HepG2 (cell line): ENCODE data around the gene OR6S1. TPM values are rescaled to one million over a fixed set of nuclear protein-coding genes. Genes with fewer than 3 reads are reported as not detected.
A peak's percentile ranks its signal among the peaks of the same experiment; 100 is the strongest.

Experiments
- ATRX ChIP-seq: sonication (generic); formaldehyde crosslinking; IDR thresholded peaks from 2 replicates; pipeline ENCODE4 v1.4.0; 2020; ENCODE audit warnings: missing genetic modification reagents, borderline replicate concordance
- EP300 ChIP-seq, 3 experiments: sonication (generic) in 1 of 3; formaldehyde crosslinking in 1 of 3; IDR thresholded peaks; 2 replicates each; pipeline versions ENCODE4 v1.5.1 to v1.6.1; 2011 to 2020; ENCODE audit warnings: low read depth in 2 of 3, low read length in 2 of 3, borderline replicate concordance in 1 of 3, improper control_type of control experiment in 1 of 3, mild to moderate bottlenecking in 1 of 3, missing genetic modification reagents in 1 of 3, moderate library complexity in 1 of 3
- FLYWCH1 ChIP-seq: sonication (generic); formaldehyde crosslinking; IDR thresholded peaks from 2 replicates; pipeline ENCODE4 v1.8.1; 2023; ENCODE audit warnings: mild to moderate bottlenecking, missing genetic modification reagents
- MXI1 ChIP-seq: IDR thresholded peaks from 3 replicates; pipeline ENCODE4 v1.6.1; 2012; ENCODE audit warnings: low read depth, low read length, inconsistent platforms, borderline replicate concordance
- NKX3-1 ChIP-seq: sonication (generic); formaldehyde crosslinking; IDR thresholded peaks from 2 replicates; pipeline ENCODE4 v1.5.0; 2020; ENCODE audit warnings: missing genetic modification reagents
- SNAPC4 ChIP-seq: sonication (generic); formaldehyde crosslinking; IDR thresholded peaks from 2 replicates; pipeline ENCODE4 v1.4.0; 2020; ENCODE audit warnings: mild to moderate bottlenecking, missing genetic modification reagents
- ZHX2 ChIP-seq, 2 experiments: sonication (generic) in 1 of 2; formaldehyde crosslinking in 1 of 2; IDR thresholded peaks; 2 replicates each; pipeline versions ENCODE4 v1.6.1 to v1.9.0; 2014 to 2022; ENCODE audit warnings: antibody characterized with exemption in 1 of 2, borderline replicate concordance in 1 of 2, inconsistent platforms in 1 of 2, low read depth in 1 of 2, missing genetic modification reagents in 1 of 2
- ZNF547 ChIP-seq: sonication (generic); formaldehyde crosslinking; IDR thresholded peaks from 2 replicates; pipeline ENCODE4 v1.5.1; 2020; ENCODE audit warnings: mild to moderate bottlenecking, missing genetic modification reagents
- ZNF678 ChIP-seq: sonication (generic); formaldehyde crosslinking; IDR thresholded peaks from 2 replicates; pipeline ENCODE4 v1.4.0; 2020; ENCODE audit warnings: mild to moderate bottlenecking, missing genetic modification reagents
- ZSCAN22 ChIP-seq: sonication (generic); formaldehyde crosslinking; IDR thresholded peaks from 2 replicates; pipeline ENCODE4 v1.4.0; 2020; ENCODE audit warnings: mild to moderate bottlenecking, missing genetic modification reagents
- polyA plus RNA-seq, 8 experiments: library from polyadenylated mRNA; depleted of rRNA in 3 of 8; stranded (reverse) in 7 of 8; unstranded in 1 of 8; fragments of >200 nt; fragmentation: Illumina TruSeq in 4 of 8; extraction: Trizol in 4 of 8; gene quantifications; 2 replicates each; pipeline versions ENCODE4 v1.2.1 to v1.2.3, GENCODE V29; 2011 to 2016; ENCODE audit warnings: low read depth in 4 of 8, missing spikeins in 1 of 8, mixed read lengths in 1 of 8; ENCODE audit not compliant: insufficient read depth in 1 of 8
- total RNA-seq, 5 experiments: library from RNA; depleted of rRNA; stranded (reverse); fragments of >200 nt; fragmentation: Illumina TruSeq; extraction: Trizol; gene quantifications; 2 replicates each; pipeline ENCODE4 v1.2.3, GENCODE V29; 2016; ENCODE audit warnings: low read depth in 1 of 5
- TF ChIP-seq, protein P1 (sequence below): sonication (generic); formaldehyde crosslinking; IDR thresholded peaks from 2 replicates; pipeline ENCODE4 v1.4.0; 2020; ENCODE audit warnings: missing genetic modification reagents
- TF ChIP-seq, protein P2 (sequence below): sonication (generic); formaldehyde crosslinking; IDR thresholded peaks from 2 replicates; pipeline ENCODE4 v1.5.0; 2020; ENCODE audit warnings: mild to moderate bottlenecking, missing genetic modification reagents

OR6S1 gene
- total and polyA plus RNA-seq, 2 of the 13 experiments (the other 11 are each of a cell fraction or from before 2014, with no cell fraction given), result 0.09 TPM; not detected in 1

GRCh38 chr14:20614038-20614840, 27.3 kb downstream of the OR6S1 start (continued):
- TF ChIP-seq ZSCAN22 (CRISPR knock-in tag) (0 out of 2 replicates have a peak, but pooled peaks have one; percentile 6), MXI1 (no peak), ATRX (CRISPR knock-in tag) (no peak), FLYWCH1 (CRISPR knock-in tag) (no peak), ZHX2 (IDR thresholded peaks at IDR 0.05; ENCODE audit: low read depth) (no peak), ZHX2 (CRISPR knock-in tag; IDR thresholded peaks at IDR 0.05; ENCODE audit: borderline replicate concordance) (no peak), EP300 (IDR thresholded peaks at IDR 0.05; ENCODE audit: low read depth in 2 of 2, low read length in 2 of 2) (no peak), EP300 (CRISPR knock-in tag; IDR thresholded peaks at IDR 0.05; ENCODE audit: borderline replicate concordance) (no peak), NKX3-1 (no peak; the same call in 1 of the 2 replicates), ZNF678 (CRISPR knock-in tag) (no peak), SNAPC4 (CRISPR knock-in tag) (no peak), ZNF547 (CRISPR knock-in tag) (no peak)
- TF ChIP-seq, protein P1, sequence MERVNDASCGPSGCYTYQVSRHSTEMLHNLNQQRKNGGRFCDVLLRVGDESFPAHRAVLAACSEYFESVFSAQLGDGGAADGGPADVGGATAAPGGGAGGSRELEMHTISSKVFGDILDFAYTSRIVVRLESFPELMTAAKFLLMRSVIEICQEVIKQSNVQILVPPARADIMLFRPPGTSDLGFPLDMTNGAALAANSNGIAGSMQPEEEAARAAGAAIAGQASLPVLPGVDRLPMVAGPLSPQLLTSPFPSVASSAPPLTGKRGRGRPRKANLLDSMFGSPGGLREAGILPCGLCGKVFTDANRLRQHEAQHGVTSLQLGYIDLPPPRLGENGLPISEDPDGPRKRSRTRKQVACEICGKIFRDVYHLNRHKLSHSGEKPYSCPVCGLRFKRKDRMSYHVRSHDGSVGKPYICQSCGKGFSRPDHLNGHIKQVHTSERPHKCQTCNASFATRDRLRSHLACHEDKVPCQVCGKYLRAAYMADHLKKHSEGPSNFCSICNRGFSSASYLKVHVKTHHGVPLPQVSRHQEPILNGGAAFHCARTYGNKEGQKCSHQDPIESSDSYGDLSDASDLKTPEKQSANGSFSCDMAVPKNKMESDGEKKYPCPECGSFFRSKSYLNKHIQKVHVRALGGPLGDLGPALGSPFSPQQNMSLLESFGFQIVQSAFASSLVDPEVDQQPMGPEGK (CRISPR knock-in tag), result peak; percentile 78
- TF ChIP-seq, protein P2, sequence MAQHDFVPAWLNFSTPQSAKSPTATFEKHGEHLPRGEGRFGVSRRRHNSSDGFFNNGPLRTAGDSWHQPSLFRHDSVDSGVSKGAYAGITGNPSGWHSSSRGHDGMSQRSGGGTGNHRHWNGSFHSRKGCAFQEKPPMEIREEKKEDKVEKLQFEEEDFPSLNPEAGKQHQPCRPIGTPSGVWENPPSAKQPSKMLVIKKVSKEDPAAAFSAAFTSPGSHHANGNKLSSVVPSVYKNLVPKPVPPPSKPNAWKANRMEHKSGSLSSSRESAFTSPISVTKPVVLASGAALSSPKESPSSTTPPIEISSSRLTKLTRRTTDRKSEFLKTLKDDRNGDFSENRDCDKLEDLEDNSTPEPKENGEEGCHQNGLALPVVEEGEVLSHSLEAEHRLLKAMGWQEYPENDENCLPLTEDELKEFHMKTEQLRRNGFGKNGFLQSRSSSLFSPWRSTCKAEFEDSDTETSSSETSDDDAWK, result no peak
